ENCODE data around the gene TNS1.

TNS1 gene

DNA sequence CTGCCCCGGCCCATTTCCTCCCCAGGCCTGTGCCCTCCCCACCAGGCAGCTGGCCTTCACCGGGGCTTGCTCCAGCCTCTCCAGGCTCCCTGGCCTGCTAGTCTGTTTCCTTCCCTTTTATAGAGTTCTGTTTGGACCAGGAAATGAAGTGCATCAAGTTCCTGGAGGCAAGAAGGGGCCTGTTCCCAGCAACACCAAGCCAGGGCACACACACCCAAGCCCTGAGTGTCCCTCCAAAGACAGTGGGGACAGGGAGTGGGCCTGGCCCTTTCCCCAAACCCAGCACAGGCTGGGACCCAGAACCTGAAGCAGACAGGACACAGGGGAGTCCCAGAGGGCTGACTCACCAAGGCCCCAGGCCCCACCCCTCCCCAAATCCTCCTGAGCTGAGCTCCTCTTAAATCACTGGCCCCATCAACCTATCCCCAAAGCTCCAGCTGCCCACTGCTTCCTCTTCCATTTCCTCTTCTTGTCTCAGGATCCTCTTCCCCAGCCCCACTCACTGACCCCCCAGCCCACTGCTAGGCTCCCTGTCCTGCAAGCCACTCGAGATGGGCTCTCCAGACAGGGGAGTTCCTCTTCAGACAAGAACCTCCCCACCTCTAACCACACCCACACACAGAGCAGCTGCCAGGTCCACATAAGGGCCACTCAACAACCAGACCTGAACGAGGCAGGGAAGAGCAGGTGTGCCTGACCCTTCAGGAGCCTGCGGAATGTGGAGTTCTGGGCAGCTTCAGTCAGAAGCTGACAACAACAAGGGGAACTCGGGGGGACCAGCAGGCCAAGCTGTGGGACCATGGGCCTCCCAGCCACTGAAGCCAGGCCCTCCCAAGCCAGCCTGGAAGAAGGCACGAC is 74.2 kb downstream of the TNS1 start:
- no peak for DNase-seq

DNA sequence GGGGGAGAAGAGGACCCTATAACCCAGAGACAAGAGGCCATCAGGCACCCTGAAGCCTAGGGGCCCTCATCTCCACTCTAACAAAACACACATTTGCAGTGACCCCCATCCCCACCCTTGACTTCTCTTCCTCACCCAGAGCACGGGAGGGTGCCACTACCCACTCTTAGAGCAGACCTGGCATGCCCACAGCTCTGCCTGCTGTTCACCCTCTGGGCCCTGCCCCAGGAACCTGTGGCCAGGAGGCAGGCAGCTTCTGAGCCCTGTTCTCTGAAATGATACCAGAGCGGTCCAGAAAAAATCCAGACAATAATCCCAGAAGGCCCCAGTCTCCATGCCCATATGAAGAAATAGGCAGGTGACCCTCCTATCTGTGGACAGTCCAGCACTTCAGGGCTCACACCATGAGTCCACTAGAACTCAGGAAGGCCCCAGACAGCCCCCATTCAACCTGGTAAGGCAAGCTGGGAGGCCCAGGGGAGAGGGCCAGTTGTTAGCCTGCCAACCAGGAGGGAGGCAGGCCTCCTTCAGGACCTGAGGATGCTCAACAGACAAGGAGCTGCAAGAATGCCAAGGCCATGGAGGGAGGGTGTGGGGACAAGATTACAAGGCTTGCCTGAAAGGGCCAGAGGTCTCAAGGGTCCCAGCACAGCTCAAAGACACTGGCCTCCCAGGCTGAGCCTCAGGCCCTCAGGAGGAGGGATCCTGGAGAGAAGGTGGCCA is 75.0 kb downstream of the TNS1 start:
- DNase-seq: no peak

DNA sequence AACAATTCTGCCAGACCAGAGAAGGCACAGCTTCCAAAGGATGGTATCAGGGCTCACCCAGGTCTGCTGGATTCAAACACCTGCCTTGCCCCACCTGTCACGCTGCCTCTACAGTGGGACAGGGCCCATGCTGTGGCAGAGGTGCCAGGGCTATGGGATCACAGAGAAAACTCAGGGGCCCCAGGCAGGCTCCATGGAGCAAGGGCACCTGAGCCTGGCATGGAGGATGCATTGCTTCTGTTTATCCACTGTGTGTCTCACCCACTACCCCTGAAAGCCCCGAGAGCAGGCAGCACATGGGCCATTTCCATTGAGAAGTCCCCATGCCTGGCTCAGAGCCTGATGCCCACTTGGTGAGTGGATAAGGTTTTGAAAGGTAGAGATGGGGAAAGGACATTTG is 76.0 kb downstream of the TNS1 start:
- DNase-seq: no peak

DNA sequence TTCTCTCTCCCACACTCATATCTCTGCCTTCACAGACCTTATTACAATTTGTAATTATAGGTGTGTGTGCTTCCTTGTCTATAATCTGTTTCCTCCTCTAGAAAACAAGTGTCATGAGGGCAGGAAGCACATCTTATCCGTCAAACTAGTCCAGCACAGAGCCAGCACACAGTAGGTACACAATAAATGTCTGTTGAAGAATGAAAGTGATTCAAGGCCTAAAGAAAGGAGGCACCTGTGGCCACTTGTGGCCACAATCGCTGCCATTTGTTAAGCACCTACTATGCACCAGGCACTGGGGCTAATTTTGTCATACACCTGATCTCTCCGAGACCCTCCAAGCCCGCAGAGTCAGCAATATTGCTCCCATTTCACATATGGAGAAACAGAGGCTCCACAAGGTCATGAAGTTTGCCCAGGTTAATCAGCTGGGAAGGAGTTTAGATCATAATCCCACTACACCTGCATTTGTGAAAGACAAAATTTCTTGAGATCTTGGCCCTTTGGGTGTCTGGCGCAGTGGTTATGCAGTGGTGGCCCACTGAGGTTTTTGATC is 78.4 kb downstream of the TNS1 start:
- no peak for DNase-seq

DNA sequence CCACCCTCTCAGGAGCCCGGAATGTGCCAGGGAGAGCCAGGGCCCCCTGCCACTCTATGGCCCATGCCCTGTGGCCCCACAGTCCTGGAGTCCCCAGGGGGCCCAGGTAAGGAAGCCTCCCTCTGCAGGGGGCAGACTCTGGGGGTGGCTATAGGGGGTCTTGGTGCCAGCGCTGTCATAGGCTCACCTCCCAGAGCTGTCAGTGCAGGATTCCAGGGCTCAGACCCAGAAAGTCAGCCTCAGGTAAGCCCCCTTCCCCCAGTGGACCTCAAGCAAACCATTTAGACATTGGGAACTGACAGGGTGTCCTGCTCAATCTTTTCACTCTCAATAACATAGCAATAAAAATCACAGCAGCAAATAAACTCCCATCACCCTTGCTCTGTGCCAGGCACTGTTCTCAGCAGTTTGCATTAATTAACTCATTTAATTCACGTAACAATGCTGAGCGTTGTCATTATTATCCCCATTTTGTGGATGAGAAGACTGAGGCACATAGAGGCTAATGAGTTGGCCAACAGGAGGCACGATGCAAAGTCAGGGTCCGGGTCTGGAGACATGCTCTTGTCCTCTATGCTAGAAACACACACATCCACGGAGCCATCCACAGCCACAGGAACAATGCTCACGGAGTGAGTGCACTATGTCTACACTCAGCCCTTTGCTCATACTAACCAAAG is 79.6 kb downstream of the TNS1 start:
- DNase-seq: no peak

DNA sequence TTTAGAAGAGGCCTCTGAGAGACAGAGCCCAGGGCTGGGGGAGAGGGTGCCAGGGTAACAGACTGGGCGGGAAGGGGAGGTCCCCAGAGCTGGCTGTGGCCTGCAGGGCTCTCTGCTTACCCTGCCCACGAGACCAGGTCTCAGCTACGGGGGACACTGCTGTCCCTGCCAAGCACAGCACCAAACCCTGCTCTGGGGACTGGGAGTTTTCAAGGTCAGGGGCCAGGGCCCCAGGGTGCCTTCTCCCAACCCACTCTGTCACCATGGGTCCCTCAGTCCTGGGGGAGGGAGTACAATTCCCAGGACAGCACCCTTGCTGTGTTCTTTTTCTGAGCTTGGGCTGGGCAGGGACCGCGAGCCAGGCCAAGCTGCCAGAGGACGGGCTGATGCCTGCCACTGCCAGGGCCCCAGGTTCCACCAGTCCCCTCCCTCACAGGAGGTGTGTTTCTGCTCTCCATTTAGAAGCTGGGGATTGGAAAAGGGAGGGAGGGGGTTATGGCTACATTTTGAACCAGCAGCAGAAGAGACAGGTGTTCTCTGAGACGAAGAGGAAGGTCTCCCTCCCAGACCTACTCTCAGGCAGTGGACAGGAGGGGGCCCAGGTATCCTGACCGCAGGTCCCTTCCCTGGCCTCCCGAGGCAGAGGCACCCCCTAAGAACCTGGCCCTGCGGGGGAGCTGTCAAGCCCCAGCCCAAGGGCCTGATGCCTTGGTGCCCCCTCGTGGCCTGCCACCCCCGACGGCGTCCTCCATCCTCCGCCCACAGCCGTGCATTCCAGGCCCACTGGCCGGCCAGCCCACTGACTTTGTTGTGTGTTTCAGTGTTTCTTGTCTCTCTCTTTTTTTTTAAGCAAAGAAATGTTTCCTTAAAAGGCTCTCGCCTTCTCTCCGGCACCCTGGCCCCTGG is 80.4 kb downstream of the TNS1 start:
- DNase-seq: no peak

DNA sequence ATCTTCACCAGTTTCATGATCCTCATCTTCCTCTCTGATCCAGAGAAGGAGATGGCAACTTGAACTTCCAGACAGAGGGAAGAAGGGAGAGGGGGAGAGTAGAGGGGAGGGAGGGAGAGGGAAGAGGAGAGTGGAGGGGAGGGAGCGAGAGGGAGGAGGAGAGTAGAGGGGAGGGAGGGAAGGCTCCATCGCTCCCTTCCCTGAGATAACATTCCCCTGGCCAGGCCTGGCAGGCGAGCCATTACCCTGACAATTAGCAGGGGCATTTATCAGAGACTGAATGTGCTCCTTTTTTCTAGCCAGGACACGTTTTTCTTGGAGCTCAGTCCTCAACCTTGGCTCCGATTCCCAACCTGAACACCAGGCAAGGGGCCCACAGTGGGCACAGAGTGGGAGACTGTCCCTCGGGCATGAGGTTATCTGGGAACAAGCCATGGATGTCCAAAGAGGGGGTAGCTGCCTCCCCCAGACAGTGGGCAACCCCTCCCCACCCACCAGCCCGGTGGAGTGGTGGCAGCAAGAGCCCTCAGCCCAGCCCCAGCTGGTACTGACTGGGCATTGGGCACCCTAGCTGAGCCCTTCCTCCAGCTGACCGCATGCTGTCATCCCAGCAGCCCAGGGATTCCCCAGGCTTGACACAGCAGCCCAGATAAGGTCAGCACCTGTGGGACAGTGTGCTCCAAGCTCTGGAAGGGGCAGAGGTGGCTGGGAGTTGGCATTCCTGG is 81.8 kb downstream of the TNS1 start:
- DNase-seq: no peak

DNA sequence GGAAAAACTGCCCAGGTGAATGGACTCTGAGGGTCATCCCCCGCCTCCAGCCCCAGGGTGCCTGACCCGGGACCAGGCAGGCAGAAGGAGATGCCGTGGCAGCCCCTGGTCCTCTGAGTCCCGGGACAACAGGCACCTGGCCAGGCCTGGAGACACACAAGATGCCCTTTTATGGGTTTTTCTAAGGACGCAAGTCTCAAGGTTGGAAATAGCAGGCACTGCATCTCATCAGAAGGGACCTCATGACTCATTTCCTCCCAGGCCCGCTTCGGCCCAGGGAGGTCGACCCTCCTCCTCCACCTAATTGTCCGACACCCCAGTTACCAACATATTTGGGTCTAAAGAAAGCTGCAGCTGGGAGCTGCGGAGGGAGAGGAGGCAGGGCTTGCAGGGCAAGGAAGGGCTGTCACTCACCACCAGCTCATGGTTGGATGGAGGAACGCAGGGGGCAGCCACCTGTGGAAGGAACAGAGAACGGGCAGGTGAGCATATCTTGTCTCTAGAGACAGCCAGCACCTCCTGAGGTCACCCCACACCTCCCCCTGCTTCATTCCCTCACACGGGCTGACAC is 82.9 kb downstream of the TNS1 start:
- DNase-seq: no peak

DNA sequence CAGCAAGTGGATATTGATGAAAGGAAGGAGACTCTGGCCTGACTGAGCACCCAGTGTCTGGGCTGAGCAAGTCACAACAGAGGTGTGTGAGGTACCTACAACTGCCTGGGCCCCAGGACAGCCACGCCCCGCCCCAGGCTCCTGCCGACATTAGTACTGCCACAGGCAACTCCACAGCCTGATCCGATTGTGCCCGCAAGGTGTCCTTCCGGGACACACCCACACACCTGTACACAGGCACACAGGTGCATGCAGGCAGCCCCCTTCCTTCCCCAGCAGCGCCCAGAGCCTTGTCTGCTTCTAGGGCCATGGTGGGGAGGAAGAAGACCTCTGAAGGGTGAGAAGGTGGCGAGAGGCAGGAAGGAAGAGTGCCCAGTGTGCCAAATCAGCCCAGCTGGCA is 83.6 kb downstream of the TNS1 start:
- no peak for DNase-seq

DNA sequence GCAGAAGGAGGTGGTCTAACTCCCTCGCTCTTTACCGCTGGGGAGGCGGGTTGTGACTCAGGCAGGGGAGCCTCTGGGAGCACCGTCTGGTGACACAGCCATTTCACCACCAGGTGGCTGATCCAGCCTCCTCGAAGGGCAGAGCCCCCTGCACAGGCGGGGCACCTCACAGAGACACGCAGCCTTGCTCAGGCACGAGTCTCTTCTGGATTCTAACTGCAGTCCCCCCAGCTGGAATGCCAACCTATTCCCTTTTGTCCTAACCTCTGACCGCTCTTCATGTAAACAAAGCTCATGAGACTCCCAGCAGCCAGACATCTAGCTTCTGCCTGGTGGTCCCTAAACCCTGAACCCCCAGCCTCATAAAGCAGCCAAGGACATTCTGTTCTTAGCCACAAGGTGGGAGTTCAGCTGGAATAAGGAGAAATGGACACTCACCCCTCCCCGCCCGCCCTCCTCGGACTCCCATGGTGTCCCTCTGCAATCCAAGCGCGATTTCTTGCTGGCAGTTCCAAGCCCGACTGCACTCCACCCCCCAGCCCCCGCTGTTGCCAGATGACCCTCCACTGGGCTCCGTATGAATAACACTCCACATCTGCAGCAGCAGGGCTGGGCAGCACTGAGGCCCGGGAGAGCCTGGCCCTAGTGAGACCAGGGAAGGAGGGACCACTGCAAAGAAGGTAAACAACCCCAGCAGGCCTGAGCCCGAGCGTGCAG is 84.3 kb downstream of the TNS1 start:
- DNase-seq: no peak

DNA sequence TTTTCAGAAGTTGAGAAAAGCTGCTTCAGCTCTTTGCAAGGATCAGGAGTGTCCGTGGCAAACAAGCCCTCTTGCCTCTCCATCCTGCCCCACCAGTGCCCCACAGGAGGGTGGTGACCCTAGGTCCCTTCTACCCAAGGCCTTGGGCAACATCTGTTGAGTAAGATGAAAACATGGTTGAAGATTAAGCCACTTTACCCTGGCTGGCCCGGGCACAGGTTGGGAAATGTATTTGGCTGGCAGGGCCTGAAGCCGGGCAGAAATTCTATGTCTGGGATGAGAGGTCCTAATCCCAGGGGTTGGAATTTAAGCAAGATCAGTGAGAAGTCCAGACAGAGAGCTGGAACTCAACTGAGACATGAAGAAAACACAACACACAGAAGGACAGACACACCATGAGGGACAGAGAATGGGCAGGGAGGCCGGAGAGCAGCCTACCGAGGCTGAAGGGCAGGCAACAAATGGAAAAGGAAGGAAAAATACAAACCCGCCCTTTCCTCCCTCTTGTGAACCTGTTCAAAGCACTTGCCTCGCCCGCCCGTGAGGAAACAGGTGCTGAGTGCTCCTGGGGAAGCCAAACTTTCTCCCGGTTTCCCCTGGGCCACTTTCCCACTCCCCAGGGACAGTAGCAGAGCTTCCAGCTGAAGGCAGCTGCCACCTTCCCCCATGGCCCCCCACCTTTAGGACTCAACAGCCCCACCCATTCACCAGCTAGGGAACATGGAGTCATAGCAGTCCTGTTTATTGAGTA is 86.1 kb downstream of the TNS1 start:
- DNase-seq: no peak

DNA sequence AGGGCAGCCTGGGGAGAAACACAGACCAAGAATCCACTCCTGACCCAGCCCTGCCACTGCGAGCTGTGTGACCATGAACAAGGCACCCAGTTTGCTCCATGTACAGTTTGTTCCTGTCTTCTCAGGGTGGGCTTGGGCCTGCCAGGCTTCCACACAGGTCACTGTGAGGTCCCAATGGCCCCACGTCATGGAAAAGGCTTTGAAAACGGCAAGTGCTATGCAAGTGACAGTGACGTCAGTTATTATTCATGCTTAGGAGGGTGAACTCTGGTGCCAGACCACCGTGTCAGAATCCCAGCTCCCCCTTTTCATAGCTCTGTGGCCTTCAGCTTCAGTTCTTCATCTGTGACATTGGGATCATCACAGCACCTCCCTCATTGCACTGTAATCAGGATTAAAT is 87.1 kb downstream of the TNS1 start:
- no peak for DNase-seq

DNA sequence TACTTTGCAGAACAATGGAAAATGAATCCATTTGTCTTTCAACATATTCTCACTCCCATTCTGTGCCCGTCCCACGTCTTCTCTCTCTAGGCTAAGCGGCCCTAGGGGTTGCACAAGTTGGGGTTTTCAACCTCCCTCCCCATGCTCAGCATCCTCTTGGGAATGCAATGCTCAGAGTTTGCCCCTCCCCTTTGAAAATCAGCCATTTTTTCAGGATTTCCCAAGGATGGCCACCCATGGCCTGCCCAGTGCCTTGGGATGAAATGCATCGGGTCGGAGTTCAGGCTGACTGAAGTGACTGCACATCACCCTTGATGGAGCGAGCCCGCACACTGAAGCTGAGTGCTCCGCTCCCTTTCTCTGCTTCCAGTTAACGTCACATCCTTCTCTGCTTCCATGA is 87.9 kb downstream of the TNS1 start:
- DNase-seq: no peak

DNA sequence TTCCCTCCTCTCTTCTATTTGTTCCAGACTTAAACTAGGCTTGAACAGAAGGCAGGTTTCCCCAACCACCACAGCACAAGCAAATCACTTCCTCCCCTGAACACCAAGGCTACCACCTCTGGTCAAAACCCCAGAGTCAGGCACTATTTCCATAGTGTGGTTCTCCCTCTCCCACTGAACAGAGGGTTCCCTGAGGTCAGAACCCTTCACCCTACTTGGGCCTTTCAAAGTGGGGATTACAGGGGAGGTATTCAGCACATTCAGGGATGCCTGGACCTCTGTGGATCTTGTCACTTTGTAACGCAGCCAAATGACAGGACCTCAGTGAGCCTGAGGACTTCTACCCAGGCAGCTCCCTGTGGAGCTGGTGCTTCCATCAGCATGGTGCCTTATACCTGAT is 88.7 kb downstream of the TNS1 start:
- no peak for DNase-seq

DNA sequence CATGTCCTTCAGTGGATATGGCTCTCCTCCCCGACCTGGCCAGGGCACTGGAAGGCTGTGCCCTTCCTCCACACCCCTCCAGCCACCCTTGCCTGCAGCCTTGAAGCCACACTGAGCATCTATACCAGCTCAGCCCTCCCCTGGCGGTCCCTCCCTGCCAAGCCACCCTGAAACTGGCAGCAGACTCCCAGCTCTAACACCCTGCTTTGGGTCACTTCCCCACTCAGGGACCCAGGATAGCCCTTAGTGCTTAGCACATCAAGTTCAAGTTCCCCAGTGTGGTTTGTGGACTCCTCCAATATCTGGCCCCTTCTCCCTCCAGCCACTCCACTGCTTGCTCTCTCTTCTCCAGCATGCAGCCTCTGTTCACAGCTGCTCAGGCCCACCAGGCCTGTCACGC is 89.4 kb downstream of the TNS1 start:
- no peak for DNase-seq

DNA sequence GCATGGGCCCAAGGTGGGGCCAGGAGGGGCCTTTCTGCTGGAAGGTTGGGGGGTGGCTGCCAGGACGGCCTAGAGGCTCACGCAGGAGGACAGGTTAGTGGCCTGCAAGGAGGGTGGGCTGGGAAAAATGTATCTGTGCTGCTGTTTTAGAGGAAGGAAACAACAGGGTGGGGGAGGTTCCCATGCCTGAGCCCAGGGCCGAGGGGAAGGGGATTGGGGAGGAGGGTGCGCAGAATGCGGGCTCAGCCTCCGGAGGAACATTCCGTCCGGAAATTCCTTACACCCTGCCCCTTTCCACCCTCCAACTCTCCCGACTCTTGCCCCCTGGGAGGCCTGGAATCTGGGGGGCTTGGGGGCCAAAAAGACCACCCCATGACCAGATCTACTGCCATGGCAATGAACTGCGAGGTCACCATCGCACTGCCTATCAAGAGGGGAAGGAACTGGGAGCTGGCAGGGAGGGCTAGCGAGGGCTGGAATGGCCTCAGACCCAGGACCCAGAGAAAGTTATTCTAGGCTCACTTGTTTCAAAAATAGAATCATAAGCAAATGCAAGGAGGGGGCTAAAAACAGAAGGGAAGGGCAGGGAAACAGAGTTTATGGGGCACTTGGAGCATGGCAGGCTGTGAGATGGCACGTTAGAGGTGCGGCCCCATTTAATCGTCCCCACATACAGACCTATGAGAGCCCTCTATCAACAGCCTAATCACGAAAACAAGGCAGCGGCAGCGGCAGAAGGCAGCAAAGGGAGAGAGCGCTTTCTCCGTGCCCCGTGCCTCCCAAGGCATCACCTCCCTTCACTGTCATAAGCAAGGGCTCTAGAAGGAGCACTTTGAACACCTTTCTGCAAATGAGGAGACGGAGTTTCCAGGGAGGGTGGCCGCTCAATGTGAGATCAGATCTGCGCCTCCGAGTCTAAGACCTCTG is 90.4 kb downstream of the TNS1 start:
- DNase-seq: no peak

DNA sequence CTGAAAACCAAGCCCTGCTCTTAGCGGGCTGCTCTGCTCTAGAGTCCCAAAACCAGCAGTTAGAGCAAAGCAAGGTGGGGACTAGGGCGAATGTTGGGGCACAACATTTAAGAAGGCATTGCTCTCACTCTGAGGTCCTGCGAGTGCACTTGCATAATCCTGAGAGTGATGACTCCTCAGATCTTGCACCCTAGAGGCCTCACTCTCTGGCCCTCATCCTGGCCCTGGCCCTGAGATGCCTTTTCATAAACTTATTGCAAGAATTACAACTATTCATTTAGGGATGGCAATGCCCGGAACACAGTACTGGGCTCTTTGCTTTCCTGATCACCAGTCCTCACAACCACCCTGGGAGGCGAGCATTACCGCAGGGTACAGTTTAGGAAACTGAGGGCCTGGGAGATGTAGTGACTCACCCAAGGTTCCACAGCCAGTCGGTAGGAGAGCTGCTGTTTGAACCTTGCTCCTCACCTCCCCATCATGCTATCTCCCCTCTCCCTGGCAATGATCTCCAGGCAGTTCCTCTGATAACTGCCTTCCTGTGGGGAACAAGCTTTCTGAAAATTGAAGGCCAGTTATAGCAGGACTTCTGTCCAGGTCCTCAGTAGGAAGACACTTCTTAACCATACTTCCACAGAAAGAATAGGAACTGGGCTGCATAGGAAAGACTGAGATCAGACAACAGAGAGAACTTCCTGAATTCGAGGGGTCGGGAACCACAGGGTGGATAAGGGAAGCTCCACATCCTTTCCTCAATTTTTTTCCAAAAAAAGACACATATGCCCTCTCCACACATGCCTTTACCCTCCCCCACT is 91.3 kb downstream of the TNS1 start:
- no peak for DNase-seq

DNA sequence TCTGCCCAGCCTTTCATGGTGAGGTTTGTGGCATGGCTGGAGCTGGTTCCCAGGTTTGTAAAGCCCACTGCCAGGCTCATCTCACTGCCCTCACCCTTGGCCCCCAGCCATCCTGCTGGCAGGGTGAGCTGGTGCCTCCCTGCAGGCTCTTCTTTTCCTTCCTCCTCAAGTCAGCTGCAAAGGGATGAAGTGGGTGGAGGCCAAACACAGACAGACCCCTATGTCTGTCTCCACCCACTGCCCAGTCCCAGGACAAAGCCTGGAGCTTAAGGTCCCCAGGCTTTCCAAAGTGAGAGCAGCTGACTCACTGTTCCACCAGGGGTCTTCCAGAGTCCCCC is 92.0 kb downstream of the TNS1 start:
- DNase-seq: no peak
